Astrocyte (in vitro differentiated cells and primary cell): ENCODE measurements around the gene UBE4A.

Experiments used
- EZH2 ChIP-seq: IDR thresholded peaks from 2 replicates; pipeline ENCODE4 v1.6.1; 2012; ENCODE audit warnings: mild to moderate bottlenecking, low read length, inconsistent platforms; ENCODE audit not compliant: insufficient read depth
- TF ChIP-seq, protein P1 (sequence below): IDR thresholded peaks from 2 replicates; pipeline ENCODE4 v1.5.1; 2011; ENCODE audit warnings: low read depth, mild to moderate bottlenecking, inconsistent platforms, low read length, moderate library complexity; ENCODE audit not compliant: insufficient read depth

GRCh38 chr11:118334745-118335144 lies 24.7 kb upstream of the UBE4A start:
- TF ChIP-seq, protein P1, sequence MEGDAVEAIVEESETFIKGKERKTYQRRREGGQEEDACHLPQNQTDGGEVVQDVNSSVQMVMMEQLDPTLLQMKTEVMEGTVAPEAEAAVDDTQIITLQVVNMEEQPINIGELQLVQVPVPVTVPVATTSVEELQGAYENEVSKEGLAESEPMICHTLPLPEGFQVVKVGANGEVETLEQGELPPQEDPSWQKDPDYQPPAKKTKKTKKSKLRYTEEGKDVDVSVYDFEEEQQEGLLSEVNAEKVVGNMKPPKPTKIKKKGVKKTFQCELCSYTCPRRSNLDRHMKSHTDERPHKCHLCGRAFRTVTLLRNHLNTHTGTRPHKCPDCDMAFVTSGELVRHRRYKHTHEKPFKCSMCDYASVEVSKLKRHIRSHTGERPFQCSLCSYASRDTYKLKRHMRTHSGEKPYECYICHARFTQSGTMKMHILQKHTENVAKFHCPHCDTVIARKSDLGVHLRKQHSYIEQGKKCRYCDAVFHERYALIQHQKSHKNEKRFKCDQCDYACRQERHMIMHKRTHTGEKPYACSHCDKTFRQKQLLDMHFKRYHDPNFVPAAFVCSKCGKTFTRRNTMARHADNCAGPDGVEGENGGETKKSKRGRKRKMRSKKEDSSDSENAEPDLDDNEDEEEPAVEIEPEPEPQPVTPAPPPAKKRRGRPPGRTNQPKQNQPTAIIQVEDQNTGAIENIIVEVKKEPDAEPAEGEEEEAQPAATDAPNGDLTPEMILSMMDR: no peak
- no peak for TF ChIP-seq EZH2
